Keratinocyte (primary cell): Measurements from ENCODE around the gene BDP1. TPM values are rescaled to one million over a fixed set of nuclear protein-coding genes. Genes with fewer than 3 reads are reported as not detected.

ENCODE experiments used
- DNase-seq: peaks from one replicate; pipeline ENCODE4 v3.0.0-alpha.2; 2011; ENCODE audit warnings: low read depth, missing footprints, low spot score
- FAIRE-seq: peaks from 2 replicates; lab custom pipeline; 2011; peaks lifted over from hg19 to GRCh38; lab: Jason Lieb, UNC
- H2AFZ ChIP-seq: 2 replicates; pipeline ENCODE4 v1.6.0; 2012; ENCODE audit warnings: low read length, control low read depth, inconsistent platforms; ENCODE audit not compliant: control insufficient read depth
- H3K27ac ChIP-seq: 2 replicates; pipeline ENCODE4 v1.5.1; 2011; ENCODE audit warnings: low read length; ENCODE audit not compliant: control insufficient read depth, insufficient read depth
- H3K27me3 ChIP-seq: 3 replicates; pipeline ENCODE4 v1.6.0; 2011; ENCODE audit warnings: low read length; ENCODE audit not compliant: control insufficient read depth, insufficient read depth; ENCODE audit errors: extremely low read depth
- H3K36me3 ChIP-seq, 2 experiments: 2 replicates in 1 of 2; 3 replicates in 1 of 2; pipeline ENCODE4 v1.5.1; 2011; ENCODE audit warnings: low read length in 2 of 2, mild to moderate bottlenecking in 1 of 2; ENCODE audit not compliant: control insufficient read depth in 2 of 2, insufficient read depth in 2 of 2; ENCODE audit errors: extremely low read depth in 1 of 2
- H3K4me1 ChIP-seq: 3 replicates; pipeline ENCODE4 v1.5.1; 2011; ENCODE audit warnings: low read length; ENCODE audit not compliant: control insufficient read depth, insufficient read depth; ENCODE audit errors: extremely low read depth
- H3K4me2 ChIP-seq: 3 replicates; pipeline ENCODE4 v1.6.0; 2011; ENCODE audit warnings: low read depth, low read length; ENCODE audit not compliant: control insufficient read depth, insufficient read depth; ENCODE audit errors: extremely low read depth
- H3K4me3 ChIP-seq, 3 experiments: fragments of 200-600 bp in 1 of 3; sonication (generic) in 1 of 3; 2 replicates in 2 of 3; 3 replicates in 1 of 3; pipeline ENCODE4 v1.5.1; 2011 to 2016; ENCODE audit warnings: low read length in 3 of 3, mild to moderate bottlenecking in 3 of 3, control low read depth in 2 of 3, inconsistent platforms in 1 of 3, low read depth in 1 of 3, mixed read lengths in 1 of 3, mixed run types in 1 of 3, moderate library complexity in 1 of 3; ENCODE audit not compliant: control insufficient read depth in 2 of 3, insufficient read depth in 2 of 3; ENCODE audit errors: extremely low read depth in 1 of 3
- H3K79me2 ChIP-seq: 2 replicates; pipeline ENCODE4 v1.6.0; 2012; ENCODE audit warnings: low read length; ENCODE audit not compliant: control insufficient read depth, insufficient read depth
- H3K9ac ChIP-seq: 3 replicates; pipeline ENCODE4 v1.6.0; 2011; ENCODE audit warnings: low read length; ENCODE audit not compliant: control insufficient read depth, insufficient read depth; ENCODE audit errors: extremely low read depth
- H3K9me1 ChIP-seq: 3 replicates; pipeline ENCODE4 v1.6.0; 2011; ENCODE audit warnings: low read length; ENCODE audit not compliant: control insufficient read depth, insufficient read depth; ENCODE audit errors: extremely low read depth
- H3K9me3 ChIP-seq: 2 replicates; pipeline ENCODE4 v1.5.1; 2012; ENCODE audit warnings: low read depth, low read length; ENCODE audit not compliant: control insufficient read depth
- H4K20me1 ChIP-seq: 3 replicates; pipeline ENCODE4 v1.6.0; 2011; ENCODE audit warnings: low read length; ENCODE audit not compliant: control insufficient read depth, insufficient read depth; ENCODE audit errors: extremely low read depth
- CTCF ChIP-seq, 3 experiments: IDR thresholded peaks in 1 of 3; conservative IDR thresholded peaks in 1 of 3; optimal IDR thresholded peaks in 1 of 3; 2 replicates in 2 of 3; 3 replicates in 1 of 3; pipeline versions ENCODE3 to v1.5.1; 2011; ENCODE audit warnings: low read length in 3 of 3, mild to moderate bottlenecking in 3 of 3, moderate library complexity in 2 of 3, control low read depth in 1 of 3, inconsistent platforms in 1 of 3; ENCODE audit not compliant: insufficient read depth in 2 of 3; ENCODE audit errors: extremely low read depth in 1 of 3
- EZH2 ChIP-seq: IDR thresholded peaks from one replicate; pipeline ENCODE4 v1.6.1; 2012; ENCODE audit warnings: inconsistent platforms, mild to moderate bottlenecking, low read length, moderate library complexity
- dilution Hi-C: fragments of 300-500 bp; cut with MboI; formaldehyde crosslinking; loops from one replicate; pipeline ENCODE4 v1.7.0; 2020; ENCODE audit warnings: low sequenced_read_pairs; ENCODE audit not compliant: extremely low pct_ligation_motif_present
- polyA plus RNA-seq, 5 experiments: library from polyadenylated mRNA; depleted of rRNA in 3 of 5; stranded (reverse) in 3 of 5; stranded (forward) in 1 of 5; unstranded in 1 of 5; fragments of >200 nt; gene quantifications; 1 replicate in 1 of 5; 2 replicates in 3 of 5; 3 replicates in 1 of 5; pipeline versions ENCODE4 v1.2.1 to v1.2.3, GENCODE V29; 2011 to 2012; ENCODE audit warnings: missing spikeins in 2 of 5, low read depth in 1 of 5, low replicate concordance in 1 of 5

Gene BDP1
- polyA plus RNA-seq, 1 donor (not counting 4 experiments of a cell fraction or from before 2014, with no cell fraction given) = 16.2 TPM

- no peaks in the 10 kb centered on the region for H3K9me1 ChIP-seq
- peaks cover 21% of the 10 kb centered on the region for H3K4me1 ChIP-seq
- H4K20me1 ChIP-seq = no peaks in the 10 kb centered on the region
- H3K4me3 ChIP-seq = no peak overlapping the region
- H3K36me3 ChIP-seq = peaks cover 9 to 15% of the 10 kb centered on the region in 2 experiments
- H3K79me2 ChIP-seq = peaks cover 2% of the 10 kb centered on the region
- no peak overlapping the region for H3K9ac ChIP-seq
- H3K27me3 ChIP-seq = no peaks in the 10 kb centered on the region
- no peak overlapping the region for H2AFZ ChIP-seq
- H3K27ac ChIP-seq = no peak overlapping the region
- no peak for DNase-seq
- no peaks in the 10 kb centered on the region for H3K9me3 ChIP-seq
- dilution Hi-C loops = no loop called here
- TF ChIP-seq CTCF (optimal IDR thresholded peaks at IDR 0.05 in 1 of 3, IDR thresholded peaks at IDR 0.05 in 1 of 3, conservative IDR thresholded peaks at IDR 0.05 in 1 of 3; ENCODE audit: extremely low read depth in 1 of 3, insufficient read depth in 2 of 3, low read length in 3 of 3) (no peak), EZH2 (no peak)
- no peak overlapping the region for H3K4me2 ChIP-seq
- no peak for FAIRE-seq
Observed at GRCh38 chr5:71597001-71597400, 141.6 kb downstream of the BDP1 start.

GRCh38 chr5:71600783-71601182 lies 145.3 kb downstream of the BDP1 start:
- no peak overlapping the region for H2AFZ ChIP-seq
- FAIRE-seq (no peak), DNase-seq (no peak)
- no peaks in the 10 kb centered on the region for H3K9me1 ChIP-seq
- peaks cover 13 to 16% of the 10 kb centered on the region in 2 experiments for H3K36me3 ChIP-seq
- H3K4me2 ChIP-seq = peak overlapping the region; percentile 60
- H3K4me3 ChIP-seq = no peak overlapping the region
- H3K9me3 ChIP-seq = no peaks in the 10 kb centered on the region
- peaks cover 27% of the 10 kb centered on the region for H3K4me1 ChIP-seq
- H3K79me2 ChIP-seq = no peaks in the 10 kb centered on the region
- peak overlapping the region; percentile 62 for H3K27ac ChIP-seq
- TF ChIP-seq CTCF (optimal IDR thresholded peaks at IDR 0.05 in 1 of 3, IDR thresholded peaks at IDR 0.05 in 1 of 3, conservative IDR thresholded peaks at IDR 0.05 in 1 of 3; ENCODE audit: extremely low read depth in 1 of 3, insufficient read depth in 2 of 3, low read length in 3 of 3) (no peak), EZH2 (no peak)
- H4K20me1 ChIP-seq = peaks cover 4% of the 10 kb centered on the region
- H3K9ac ChIP-seq = peak overlapping the region; percentile 36
- dilution Hi-C loops = no loop called here
- no peaks in the 10 kb centered on the region for H3K27me3 ChIP-seq
